SK-N-MC (cell line): ENCODE measurements around the gene RPS6KB2.
"Not testable (repeated sequence)": the region's sequence is repeated elsewhere in the genome, so short reads cannot be mapped to it uniquely, and the experiment has no call there.

ENCODE experiments used
- DNase-seq: peaks from one replicate; pipeline ENCODE4 v3.0.0-alpha.2; 2011; ENCODE audit warnings: low read depth, low spot score
- H3K27ac ChIP-seq: fragments of 200-600 bp; sonication (generic); 2 replicates; pipeline ENCODE4 v1.5.1; 2016; ENCODE audit warnings: mixed run types
- H3K36me3 ChIP-seq: fragments of 200-600 bp; sonication (generic); 2 replicates; pipeline ENCODE4 v1.6.1; 2017; ENCODE audit warnings: antibody characterized with exemption, low read length, mixed read lengths; ENCODE audit not compliant: insufficient read depth
- H3K4me3 ChIP-seq: fragments of 200-600 bp; sonication (generic); 2 replicates; pipeline ENCODE4 v1.5.1; 2016
- H3K9ac ChIP-seq: fragments of 200-600 bp; sonication (generic); 2 replicates; pipeline ENCODE4 v1.8.0; 2017; ENCODE audit warnings: mixed run types, mixed read lengths; ENCODE audit not compliant: insufficient read length
- H3K9me3 ChIP-seq: fragments of 200-600 bp; sonication (generic); 2 replicates; pipeline ENCODE4 v1.6.1; 2017; ENCODE audit warnings: low read depth, mild to moderate bottlenecking, antibody characterized with exemption, low read length, moderate library complexity, mixed read lengths
- EZH2 ChIP-seq: fragments of 200-600 bp; sonication (generic); IDR thresholded peaks from one replicate; pipeline ENCODE4 v1.6.1; 2017; ENCODE audit warnings: antibody characterized with exemption
- FOXP2 ChIP-seq: optimal IDR thresholded peaks from 2 replicates; pipeline ENCODE3; 2011; ENCODE audit warnings: mild to moderate bottlenecking, moderate library complexity; ENCODE audit not compliant: insufficient read depth; ENCODE audit errors: extremely low read length, control extremely low read depth
- POLR2AphosphoS5 ChIP-seq: IDR thresholded peaks from 2 replicates; pipeline ENCODE4 v1.6.1; 2012; ENCODE audit warnings: mild to moderate bottlenecking, low read depth, low read length, borderline replicate concordance

The RPS6KB2 gene

DNA sequence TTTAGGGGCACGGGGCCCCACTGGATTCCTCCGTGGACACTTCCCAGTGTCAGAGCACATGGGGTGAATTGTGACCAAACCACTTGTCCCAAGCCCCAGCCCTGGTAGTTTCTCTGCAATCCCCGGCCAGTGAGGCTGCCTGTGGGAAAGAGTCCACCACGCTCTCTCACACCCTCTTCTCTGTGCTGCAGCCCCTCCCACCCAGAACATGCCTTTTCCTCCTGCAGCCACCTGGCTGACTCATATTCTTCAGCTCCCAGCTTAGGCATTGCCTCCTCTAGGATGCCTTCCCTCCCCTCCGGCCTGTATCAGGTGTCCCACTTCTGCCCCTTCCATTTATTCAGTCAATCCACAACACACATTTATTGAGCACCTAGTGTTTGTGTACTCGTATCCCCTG is 5.4 kb upstream of the RPS6KB2 start:
- H3K9ac ChIP-seq, result no peak overlapping the region
- no peak for DNase-seq
- no peaks in the 10 kb centered on the region for H3K36me3 ChIP-seq
- no peak overlapping the region for H3K4me3 ChIP-seq
- H3K9me3 ChIP-seq, result no peaks in the 10 kb centered on the region
- TF ChIP-seq POLR2AphosphoS5, result no peak
- no peak for TF ChIP-seq EZH2
- no peak for TF ChIP-seq FOXP2
- H3K27ac ChIP-seq, result no peak overlapping the region

DNA sequence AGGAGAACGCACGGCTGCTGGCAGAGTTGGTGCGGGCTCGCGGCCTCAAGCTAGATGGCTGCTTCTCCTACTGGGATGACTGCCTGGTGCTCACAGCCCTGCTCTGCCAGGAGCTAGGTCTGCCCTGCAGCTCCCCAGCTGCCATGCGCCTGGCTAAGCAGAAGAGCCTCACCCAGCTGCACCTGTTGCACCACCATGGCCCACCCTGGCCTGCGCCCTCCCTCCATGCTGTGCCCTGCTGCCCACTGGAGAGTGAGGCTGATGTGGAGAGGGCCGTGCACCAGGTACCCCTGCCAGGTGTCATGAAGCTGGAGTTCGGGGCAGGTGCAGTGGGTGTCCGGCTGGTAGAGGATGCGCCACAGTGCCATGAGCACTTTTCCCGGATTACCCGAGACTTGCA is 4.8 kb upstream of the RPS6KB2 start:
- Histone ChIP-seq H3K4me3 (no peak overlapping the region), H3K9ac (no peak overlapping the region), H3K9me3 (no peaks in the 10 kb centered on the region), H3K36me3 (no peaks in the 10 kb centered on the region), H3K27ac (no peak overlapping the region)
- DNase-seq, result no peak
- TF ChIP-seq POLR2AphosphoS5 (no peak), EZH2 (no peak), FOXP2 (no peak)

- Histone ChIP-seq H3K9ac (no peak overlapping the region), H3K36me3 (no peaks in the 10 kb centered on the region), H3K27ac (no peak overlapping the region), H3K4me3 (no peak overlapping the region), H3K9me3 (no peaks in the 10 kb centered on the region)
- no peak for DNase-seq
- TF ChIP-seq EZH2 (no peak), FOXP2 (no peak), POLR2AphosphoS5 (no peak)
Measured at GRCh38 chr11:67423891-67424613, 4.2 kb upstream of the RPS6KB2 start.

DNA sequence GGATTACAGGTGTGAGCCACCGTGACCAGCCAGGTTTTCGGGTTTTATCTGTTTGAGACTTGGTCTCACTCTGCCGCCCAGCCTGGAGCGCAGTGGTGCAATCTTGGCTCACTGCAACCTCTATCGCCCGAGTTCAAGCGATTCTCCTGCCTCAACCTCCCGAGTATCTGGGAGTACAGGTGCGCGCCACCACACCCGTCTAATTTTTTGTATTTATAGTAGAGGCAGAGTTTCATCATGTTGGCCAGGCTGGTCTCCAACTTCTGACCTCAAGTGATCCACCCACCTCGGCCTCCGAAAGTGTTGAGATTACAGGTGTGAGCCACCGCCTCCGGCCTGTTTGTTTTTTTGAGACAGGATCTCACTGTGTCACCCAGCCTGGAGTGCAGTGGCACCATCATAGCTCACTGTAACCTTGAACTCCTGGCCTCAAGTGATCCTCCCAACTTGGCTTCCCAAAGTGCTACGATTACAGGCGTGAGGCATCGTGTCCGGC is 882 bp upstream of the RPS6KB2 start:
- not testable (repeated sequence) for H3K9me3 ChIP-seq, DNase-seq, H3K4me3 ChIP-seq, H3K36me3 ChIP-seq, H3K27ac ChIP-seq, H3K9ac ChIP-seq

DNA sequence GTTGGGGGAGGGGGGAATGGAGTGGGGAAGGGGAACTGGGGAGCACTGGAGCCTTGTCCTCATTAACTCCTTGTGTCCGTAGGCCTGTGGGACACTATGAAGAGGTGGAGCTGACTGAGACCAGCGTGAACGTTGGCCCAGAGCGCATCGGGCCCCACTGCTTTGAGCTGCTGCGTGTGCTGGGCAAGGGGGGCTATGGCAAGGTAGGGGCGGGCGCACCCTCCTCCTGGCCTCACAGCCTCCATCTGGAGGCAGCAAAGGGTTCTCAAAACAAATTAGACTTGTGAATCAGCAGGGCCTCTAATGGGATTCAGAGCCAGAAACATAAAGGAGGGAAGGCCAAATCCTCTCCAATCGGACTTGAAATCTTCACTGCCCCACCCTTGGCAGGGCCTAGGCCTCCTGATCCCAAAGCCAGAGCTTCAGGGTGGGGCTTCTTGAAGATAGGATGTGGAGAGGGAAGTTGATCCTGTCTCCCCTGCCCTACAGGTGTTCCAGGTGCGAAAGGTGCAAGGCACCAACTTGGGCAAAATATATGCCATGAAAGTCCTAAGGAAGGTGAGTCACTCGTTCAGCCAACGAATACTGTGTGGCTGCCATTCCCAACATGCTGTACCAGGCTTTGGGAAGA is 859 bp downstream of the RPS6KB2 start:
- H3K4me3 ChIP-seq, result peak overlapping the region; percentile 88
- no peak overlapping the region for H3K27ac ChIP-seq
- peak overlapping the region; percentile 88 for H3K9ac ChIP-seq
- peaks cover 18% of the 10 kb centered on the region; the same call in 1 of the 2 replicates for H3K36me3 ChIP-seq
- no peak for DNase-seq
- TF ChIP-seq EZH2 (no peak), POLR2AphosphoS5 (no peak), FOXP2 (no peak)
- no peaks in the 10 kb centered on the region for H3K9me3 ChIP-seq

DNA sequence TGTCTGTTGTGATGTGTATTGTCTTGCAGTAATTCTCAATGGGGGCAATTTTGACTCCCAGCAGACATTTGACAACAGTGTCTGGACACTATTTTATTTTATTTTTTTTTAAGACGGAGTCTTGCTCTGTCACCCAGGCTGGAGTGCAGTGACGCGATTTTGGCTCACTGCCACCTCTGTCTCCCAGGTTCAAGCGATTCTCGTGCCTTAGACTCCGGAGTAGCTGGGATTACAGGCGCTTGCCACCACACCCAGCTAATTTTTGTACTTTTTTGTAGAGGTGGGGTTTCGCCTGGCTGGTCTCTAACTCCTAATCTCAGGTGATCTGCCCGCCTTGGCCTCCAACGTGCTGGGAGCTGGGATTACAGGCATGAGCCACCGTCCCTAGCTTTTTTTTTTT is 1.4 kb downstream of the RPS6KB2 start:
- Histone ChIP-seq H3K36me3 (peaks cover 18% of the 10 kb centered on the region; the same call in 1 of the 2 replicates), H3K27ac (no peak overlapping the region), H3K9me3 (no peaks in the 10 kb centered on the region), H3K9ac (no peak overlapping the region), H3K4me3 (no peak overlapping the region)
- no peak for DNase-seq
- TF ChIP-seq POLR2AphosphoS5 (no peak), FOXP2 (no peak), EZH2 (no peak)

DNA sequence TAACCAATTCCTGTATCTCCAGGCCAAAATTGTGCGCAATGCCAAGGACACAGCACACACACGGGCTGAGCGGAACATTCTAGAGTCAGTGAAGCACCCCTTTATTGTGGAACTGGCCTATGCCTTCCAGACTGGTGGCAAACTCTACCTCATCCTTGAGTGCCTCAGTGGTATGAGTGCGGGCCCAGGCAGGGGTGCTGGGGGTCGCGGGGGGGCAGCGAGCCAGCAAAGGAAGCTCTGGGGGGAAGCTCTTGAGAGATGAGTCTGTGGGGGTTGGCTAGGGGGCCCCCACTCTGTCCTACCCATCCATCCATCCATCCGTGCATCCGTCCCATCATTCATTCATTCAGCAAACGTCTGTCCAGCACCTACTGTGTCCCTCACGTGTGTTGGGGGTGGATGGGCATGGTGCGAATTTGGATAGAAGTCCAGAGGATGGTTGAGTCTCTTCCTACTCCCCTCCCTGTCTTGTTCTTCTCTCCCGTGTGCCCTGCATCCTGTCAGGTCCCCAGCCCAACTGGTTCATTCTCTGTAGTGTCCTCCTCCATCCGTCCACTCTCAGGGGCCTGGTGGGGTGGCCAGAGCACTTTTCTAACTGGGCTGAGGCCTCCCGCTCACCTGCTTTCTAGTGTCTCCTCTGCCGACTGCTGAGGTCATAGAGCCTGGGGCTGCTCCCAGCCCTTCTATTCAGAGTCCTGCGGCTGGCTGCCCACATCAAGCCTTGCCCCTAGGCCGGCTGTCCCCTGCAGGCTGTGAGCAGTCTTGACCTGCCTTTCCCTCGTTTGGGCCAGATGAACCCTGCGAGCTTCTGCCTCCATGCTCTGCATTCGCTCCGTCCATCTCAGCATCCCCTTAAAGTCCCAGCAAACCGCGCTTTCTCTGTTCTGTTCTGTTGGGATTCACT is 3.3 kb downstream of the RPS6KB2 start:
- Histone ChIP-seq H3K9me3 (no peaks in the 10 kb centered on the region), H3K36me3 (peaks cover 18% of the 10 kb centered on the region; the same call in 1 of the 2 replicates), H3K9ac (no peak overlapping the region), H3K4me3 (no peak overlapping the region), H3K27ac (no peak overlapping the region)
- DNase-seq, result no peak
- TF ChIP-seq FOXP2, result no peak
- TF ChIP-seq EZH2, result no peak
- TF ChIP-seq POLR2AphosphoS5, result no peak

DNA sequence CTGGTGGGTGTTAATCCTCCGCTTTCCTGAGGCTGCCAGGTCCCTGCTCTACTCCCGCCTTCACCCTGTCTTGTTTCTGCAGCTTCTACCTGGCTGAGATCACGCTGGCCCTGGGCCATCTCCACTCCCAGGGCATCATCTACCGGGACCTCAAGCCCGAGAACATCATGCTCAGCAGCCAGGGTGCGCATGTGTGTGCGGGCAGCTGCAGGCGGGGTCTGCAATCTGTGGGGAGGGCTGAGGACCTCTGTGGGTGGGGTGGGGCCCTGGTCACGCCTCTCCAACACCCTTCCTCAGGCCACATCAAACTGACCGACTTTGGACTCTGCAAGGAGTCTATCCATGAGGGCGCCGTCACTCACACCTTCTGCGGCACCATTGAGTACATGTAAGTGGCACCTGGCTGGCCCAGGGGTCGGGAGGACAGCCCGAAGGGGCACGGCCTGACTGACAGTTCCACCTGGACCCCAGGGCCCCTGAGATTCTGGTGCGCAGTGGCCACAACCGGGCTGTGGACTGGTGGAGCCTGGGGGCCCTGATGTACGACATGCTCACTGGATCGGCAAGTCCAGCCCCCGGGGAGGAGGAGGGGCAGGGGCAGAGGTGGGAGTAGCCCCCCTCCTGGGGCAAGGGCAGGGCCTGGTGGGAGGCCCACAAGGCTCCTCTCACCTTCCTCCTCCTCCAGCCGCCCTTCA is 4.5 kb downstream of the RPS6KB2 start:
- H3K9me3 ChIP-seq, result no peaks in the 10 kb centered on the region
- no peak for TF ChIP-seq POLR2AphosphoS5
- no peak for TF ChIP-seq EZH2
- no peak for TF ChIP-seq FOXP2
- no peak overlapping the region for H3K9ac ChIP-seq
- no peak overlapping the region for H3K4me3 ChIP-seq
- peaks cover 18% of the 10 kb centered on the region; the same call in 1 of the 2 replicates for H3K36me3 ChIP-seq
- no peak overlapping the region for H3K27ac ChIP-seq
- DNase-seq, result no peak
